Eye (tissue), 1 donor: ENCODE measurements around the gene PHF2.

Experiments
- DNase-seq: peaks from one replicate; pipeline ENCODE4 v3.0.0-alpha.2; 2015

PHF2 gene

GRCh38 chr9:93576258-93577077, at the start of gene PHF2:
Gene PHF2 (plus strand): TSS chr9:93576584. CDS start chr9:93576774, 190 bp downstream.
- peak; percentile 53 for DNase-seq

GRCh38 chr9:93531374-93531773, 45.0 kb upstream of the PHF2 start:
- no peak for DNase-seq

GRCh38 chr9:93532141-93532540, 44.2 kb upstream of the PHF2 start:
- DNase-seq, result no peak

GRCh38 chr9:93533863-93534262, 42.5 kb upstream of the PHF2 start:
- no peak for DNase-seq

- DNase-seq, result no peak
Observed at GRCh38 chr9:93536167-93536566, 40.2 kb upstream of the PHF2 start.

GRCh38 chr9:93536874-93537273, 39.5 kb upstream of the PHF2 start:
- no peak for DNase-seq

- no peak for DNase-seq
Observed at GRCh38 chr9:93540305-93540704, 36.1 kb upstream of the PHF2 start.

- no peak for DNase-seq
Observed at GRCh38 chr9:93541005-93541404, 35.4 kb upstream of the PHF2 start.

GRCh38 chr9:93541581-93542349, 34.6 kb upstream of the PHF2 start:
- DNase-seq, result no peak

- DNase-seq, result no peak
Observed at GRCh38 chr9:93543117-93543516, 33.3 kb upstream of the PHF2 start.

GRCh38 chr9:93546356-93546755, 30.0 kb upstream of the PHF2 start:
- no peak for DNase-seq

GRCh38 chr9:93549611-93550010, 26.8 kb upstream of the PHF2 start:
- DNase-seq, result no peak

- no peak for DNase-seq
Observed at GRCh38 chr9:93552923-93553322, 23.5 kb upstream of the PHF2 start.

- no peak for DNase-seq
Observed at GRCh38 chr9:93555370-93555769, 21.0 kb upstream of the PHF2 start.

- DNase-seq, result no peak
Observed at GRCh38 chr9:93557366-93558137, 18.8 kb upstream of the PHF2 start.

- peak; percentile 67 for DNase-seq
Observed at GRCh38 chr9:93558503-93558902, 17.9 kb upstream of the PHF2 start.

GRCh38 chr9:93560991-93561390, 15.4 kb upstream of the PHF2 start:
- DNase-seq, result no peak

- DNase-seq, result no peak
Observed at GRCh38 chr9:93562157-93562556, 14.2 kb upstream of the PHF2 start.

GRCh38 chr9:93565089-93565488, 11.3 kb upstream of the PHF2 start:
- DNase-seq, result no peak

- peak; percentile 98 for DNase-seq
Observed at GRCh38 chr9:93566408-93567270, 9.7 kb upstream of the PHF2 start.

- DNase-seq, result no peak
Observed at GRCh38 chr9:93567271-93567959, 9.0 kb upstream of the PHF2 start.

- DNase-seq, result no peak
Observed at GRCh38 chr9:93568169-93568568, 8.2 kb upstream of the PHF2 start.
